C4-2B (cell line): Measurements from ENCODE around the gene EIF4G1.

Experiments used
- CTCF ChIP-seq: fragments of 450-650 bp; conservative IDR thresholded peaks from 2 replicates; pipeline ENCODE4 v1.5.1; 2017; ENCODE audit warnings: mild to moderate bottlenecking
- ZFX ChIP-seq: fragments of 450-650 bp; IDR thresholded peaks from 2 replicates; pipeline ENCODE4 v1.6.1; 2017

- no peak for TF ChIP-seq CTCF
- no peak for TF ChIP-seq ZFX
These were observed 41.0 kb downstream of the EIF4G1 start for GRCh38 chr3:184355261-184356040.
